ENCODE data around the gene NLRP14. TPM values are rescaled to one million over a fixed set of nuclear protein-coding genes. Genes with fewer than 3 reads are reported as not detected.
A peak's percentile ranks its signal among the peaks of the same experiment; 100 is the strongest.

NLRP14 gene
- total RNA-seq, 2 experiments from 2014 or later: 0.08 to 0.13 TPM

DNA sequence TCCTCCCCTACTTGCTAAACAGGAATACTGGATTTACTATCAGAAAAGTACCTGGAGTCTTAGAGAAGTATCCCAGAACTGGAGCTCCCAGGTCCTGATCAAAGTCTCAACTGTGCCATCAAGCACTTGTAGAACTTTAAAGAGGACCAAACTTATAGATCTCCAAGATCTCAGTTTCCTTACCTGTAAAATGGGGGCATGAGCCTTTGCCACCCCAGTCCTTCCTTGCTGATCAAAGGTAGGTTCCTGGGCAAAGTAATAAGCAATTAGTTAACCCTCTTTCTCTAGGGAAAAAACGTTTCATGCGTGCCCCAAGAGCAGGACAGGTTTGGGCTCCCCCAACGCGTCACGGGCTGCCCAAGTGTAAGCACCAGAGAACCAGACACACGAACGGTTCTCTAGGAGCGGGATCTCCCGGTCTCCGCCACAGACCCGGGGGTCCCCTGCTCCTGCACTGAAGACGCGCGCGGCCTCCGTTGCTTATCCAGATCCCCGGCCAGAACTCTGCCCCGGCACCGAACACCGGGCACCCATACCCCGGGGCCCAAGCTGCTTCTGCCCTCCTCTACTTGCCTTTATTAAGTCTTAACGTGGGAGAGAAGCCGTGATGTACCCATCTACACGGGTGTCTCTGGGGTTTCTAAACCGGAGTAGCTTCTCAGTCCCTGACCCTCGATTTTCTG lies 638 bp upstream of the NLRP14 start:
- Mint-ChIP-seq H3K4me1 (ENCODE audit: low read depth) (peaks cover 3% of the 10 kb centered on the region), H3K9me3 (ENCODE audit: insufficient read depth) (no peaks in the 10 kb centered on the region), H3K4me3 (peak overlapping the region; percentile 15), H3K27me3 (ENCODE audit: low read depth) (peaks cover 33% of the 10 kb centered on the region), H3K36me3 (ENCODE audit: low read depth) (no peaks in the 10 kb centered on the region), H3K27ac (no peak overlapping the region)
- POLR2A ChIA-PET: interaction anchor here (0.5 kb wide), 1 partner anchor 1662 kb away, joined by 3 read pairs; no protein-coding TSS in a partner anchor
- ATAC-seq: no peak
- DNase-seq: no peak
- CTCF ChIA-PET: no interaction called here

GRCh38 chr11:7021318-7021717 lies 1.0 kb downstream of the NLRP14 start:
- ATAC-seq: no peak
- POLR2A ChIA-PET: no interaction called here
- Mint-ChIP-seq H3K27ac (no peak overlapping the region), H3K9me3 (ENCODE audit: insufficient read depth) (no peaks in the 10 kb centered on the region), H3K4me3 (no peak overlapping the region), H3K36me3 (ENCODE audit: low read depth) (no peaks in the 10 kb centered on the region), H3K27me3 (ENCODE audit: low read depth) (peaks cover 34% of the 10 kb centered on the region), H3K4me1 (ENCODE audit: low read depth) (peaks cover 3% of the 10 kb centered on the region)
- CTCF ChIA-PET: no interaction called here
- DNase-seq: no peak

DNA sequence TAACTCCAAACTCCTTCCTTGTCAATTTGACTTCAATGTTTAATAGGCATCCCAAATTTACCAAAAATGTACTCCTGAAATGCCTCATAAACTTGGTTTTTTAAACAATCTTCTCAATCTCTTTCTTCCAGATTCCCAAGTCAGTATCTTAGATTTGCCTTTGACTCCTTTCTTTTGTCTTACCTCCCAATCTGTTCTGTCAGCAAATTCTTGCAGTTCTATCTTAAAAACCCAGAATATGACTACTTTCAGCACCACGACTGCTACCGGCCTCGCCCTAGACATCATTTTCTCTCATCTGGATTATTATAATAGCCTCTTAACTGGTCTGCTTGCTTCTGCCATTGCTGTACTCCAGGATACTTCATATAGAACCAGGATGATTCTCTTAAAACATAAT lies 7.9 kb downstream of the NLRP14 start:
- no peak for ATAC-seq
- Mint-ChIP-seq H3K36me3 (ENCODE audit: low read depth) (no peaks in the 10 kb centered on the region), H3K4me3 (no peak overlapping the region), H3K9me3 (ENCODE audit: insufficient read depth) (no peaks in the 10 kb centered on the region), H3K27me3 (ENCODE audit: low read depth) (peaks cover 2% of the 10 kb centered on the region), H3K4me1 (ENCODE audit: low read depth) (no peaks in the 10 kb centered on the region), H3K27ac (no peak overlapping the region)
- ChIA-PET CTCF (no interaction called here), POLR2A (no interaction called here)
- no peak for DNase-seq

- POLR2A ChIA-PET: no interaction called here
- Mint-ChIP-seq H3K4me3 (no peak overlapping the region), H3K4me1 (ENCODE audit: low read depth) (no peaks in the 10 kb centered on the region), H3K36me3 (ENCODE audit: low read depth) (no peaks in the 10 kb centered on the region), H3K9me3 (ENCODE audit: insufficient read depth) (no peaks in the 10 kb centered on the region), H3K27me3 (ENCODE audit: low read depth) (peaks cover 2% of the 10 kb centered on the region), H3K27ac (no peak overlapping the region)
- CTCF ChIA-PET: no interaction called here
- no peak for DNase-seq
- no peak for ATAC-seq
These were observed 10.6 kb downstream of the NLRP14 start for GRCh38 chr11:7030836-7031235.

- DNase-seq: no peak
- POLR2A ChIA-PET: no interaction called here
- H3K27me3 Mint-ChIP-seq (ENCODE audit: low read depth): peaks cover 2% of the 10 kb centered on the region
- no peak for ATAC-seq
- H3K27ac Mint-ChIP-seq: no peak overlapping the region
- no peaks in the 10 kb centered on the region for H3K4me1 Mint-ChIP-seq (ENCODE audit: low read depth)
- H3K4me3 Mint-ChIP-seq: no peak overlapping the region
- no peaks in the 10 kb centered on the region for H3K9me3 Mint-ChIP-seq (ENCODE audit: insufficient read depth)
- H3K36me3 Mint-ChIP-seq (ENCODE audit: low read depth): no peaks in the 10 kb centered on the region
- CTCF ChIA-PET: no interaction called here
These were observed 11.2 kb downstream of the NLRP14 start for GRCh38 chr11:7031471-7031871.

GRCh38 chr11:7032692-7033091 lies 12.4 kb downstream of the NLRP14 start:
- ATAC-seq (no peak), DNase-seq (no peak)
- H3K4me1 Mint-ChIP-seq (ENCODE audit: low read depth): no peaks in the 10 kb centered on the region
- peaks cover 2% of the 10 kb centered on the region for H3K27me3 Mint-ChIP-seq (ENCODE audit: low read depth)
- no peak overlapping the region for H3K27ac Mint-ChIP-seq
- POLR2A ChIA-PET: no interaction called here
- no peaks in the 10 kb centered on the region for H3K9me3 Mint-ChIP-seq (ENCODE audit: insufficient read depth)
- CTCF ChIA-PET: no interaction called here
- no peak overlapping the region for H3K4me3 Mint-ChIP-seq
- H3K36me3 Mint-ChIP-seq (ENCODE audit: low read depth): no peaks in the 10 kb centered on the region

DNA sequence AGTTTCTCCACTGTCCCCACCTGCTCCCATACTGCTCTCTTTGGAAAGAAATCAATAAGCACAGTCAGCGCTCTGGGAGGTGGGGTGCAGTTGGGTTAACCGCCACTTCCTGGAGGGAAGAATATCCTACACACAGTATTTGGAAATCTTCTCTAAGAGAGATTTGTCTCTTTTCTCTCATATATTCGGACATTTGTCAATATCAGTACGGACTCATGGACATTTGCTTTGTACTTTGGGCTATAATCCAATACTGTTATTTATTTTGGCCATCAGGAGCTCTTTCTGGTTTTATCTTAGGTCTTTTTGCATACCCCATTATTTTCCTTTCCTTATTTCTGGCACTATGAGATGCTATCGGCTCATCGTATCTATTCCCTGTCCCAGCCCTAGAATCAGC lies 13.7 kb downstream of the NLRP14 start:
- CTCF ChIA-PET: no interaction called here
- H3K4me1 Mint-ChIP-seq (ENCODE audit: low read depth): no peaks in the 10 kb centered on the region
- H3K4me3 Mint-ChIP-seq: no peak overlapping the region
- no peaks in the 10 kb centered on the region for H3K36me3 Mint-ChIP-seq (ENCODE audit: low read depth)
- no peak overlapping the region for H3K27ac Mint-ChIP-seq
- DNase-seq (no peak), ATAC-seq (no peak)
- POLR2A ChIA-PET: no interaction called here
- no peaks in the 10 kb centered on the region for H3K9me3 Mint-ChIP-seq (ENCODE audit: insufficient read depth)
- peaks cover 2% of the 10 kb centered on the region for H3K27me3 Mint-ChIP-seq (ENCODE audit: low read depth)

- H3K4me1 Mint-ChIP-seq (ENCODE audit: low read depth): no peaks in the 10 kb centered on the region
- no peaks in the 10 kb centered on the region for H3K27me3 Mint-ChIP-seq (ENCODE audit: low read depth)
- DNase-seq (no peak), ATAC-seq (no peak)
- H3K9me3 Mint-ChIP-seq (ENCODE audit: insufficient read depth): no peaks in the 10 kb centered on the region
- H3K36me3 Mint-ChIP-seq (ENCODE audit: low read depth): no peaks in the 10 kb centered on the region
- H3K27ac Mint-ChIP-seq: no peak overlapping the region
- ChIA-PET CTCF (no interaction called here), POLR2A (no interaction called here)
- no peak overlapping the region for H3K4me3 Mint-ChIP-seq
These were observed 26.3 kb downstream of the NLRP14 start for GRCh38 chr11:7046474-7047175.

- Mint-ChIP-seq H3K36me3 (ENCODE audit: low read depth) (no peaks in the 10 kb centered on the region), H3K27ac (no peak overlapping the region), H3K27me3 (ENCODE audit: low read depth) (no peaks in the 10 kb centered on the region), H3K9me3 (ENCODE audit: insufficient read depth) (no peaks in the 10 kb centered on the region), H3K4me3 (no peak overlapping the region), H3K4me1 (ENCODE audit: low read depth) (no peaks in the 10 kb centered on the region)
- ATAC-seq (no peak), DNase-seq (no peak)
- ChIA-PET CTCF (no interaction called here), POLR2A (no interaction called here)
These were observed 29.9 kb downstream of the NLRP14 start for GRCh38 chr11:7050191-7050590.

DNA sequence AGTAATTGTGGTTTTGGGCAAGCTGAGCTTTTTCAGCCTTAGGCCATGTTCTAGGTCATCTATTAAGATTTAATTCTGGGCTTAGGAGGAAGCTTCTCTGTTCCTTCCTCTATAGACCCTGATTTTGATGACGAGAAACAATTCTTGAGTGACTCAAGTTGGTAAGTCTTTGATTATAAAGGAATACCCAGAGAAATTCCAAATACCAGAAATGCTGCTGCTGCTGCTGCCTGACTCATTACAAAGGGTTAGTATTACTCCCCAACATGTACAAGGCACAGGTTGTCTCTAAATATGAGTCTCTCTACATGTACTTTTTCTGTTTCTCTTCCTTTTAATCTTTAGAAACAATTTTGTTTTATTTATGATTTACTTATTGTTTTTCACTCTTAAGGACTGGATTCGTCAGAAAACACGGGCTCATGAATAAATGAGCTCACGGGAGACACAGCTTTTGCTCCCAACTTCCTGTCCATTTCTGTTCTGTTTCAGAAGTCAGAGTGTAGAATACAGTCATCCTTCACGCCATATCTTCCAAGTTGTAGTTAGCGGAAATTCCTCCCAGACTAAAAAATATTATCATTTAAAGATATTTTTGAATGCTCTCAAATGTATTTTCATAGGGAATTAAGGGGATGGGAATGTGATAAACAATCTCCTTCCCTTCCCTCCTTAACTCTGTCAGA lies 36.7 kb downstream of the NLRP14 start:
- H3K9me3 Mint-ChIP-seq (ENCODE audit: insufficient read depth): no peaks in the 10 kb centered on the region
- no peaks in the 10 kb centered on the region for H3K36me3 Mint-ChIP-seq (ENCODE audit: low read depth)
- DNase-seq (no peak), ATAC-seq (no peak)
- no peak overlapping the region for H3K4me3 Mint-ChIP-seq
- ChIA-PET POLR2A (no interaction called here), CTCF (no interaction called here)
- H3K27me3 Mint-ChIP-seq (ENCODE audit: low read depth): no peaks in the 10 kb centered on the region
- H3K4me1 Mint-ChIP-seq (ENCODE audit: low read depth): no peaks in the 10 kb centered on the region
- no peak overlapping the region for H3K27ac Mint-ChIP-seq

- ChIA-PET POLR2A (no interaction called here), CTCF (no interaction called here)
- no peak for ATAC-seq
- no peak for DNase-seq
- H3K4me1 Mint-ChIP-seq (ENCODE audit: low read depth): no peaks in the 10 kb centered on the region
- no peaks in the 10 kb centered on the region for H3K27me3 Mint-ChIP-seq (ENCODE audit: low read depth)
- no peaks in the 10 kb centered on the region for H3K9me3 Mint-ChIP-seq (ENCODE audit: insufficient read depth)
- no peaks in the 10 kb centered on the region for H3K36me3 Mint-ChIP-seq (ENCODE audit: low read depth)
- no peak overlapping the region for H3K4me3 Mint-ChIP-seq
- H3K27ac Mint-ChIP-seq: no peak overlapping the region
These were observed 37.4 kb downstream of the NLRP14 start for GRCh38 chr11:7057641-7058040.

GRCh38 chr11:7060868-7061267 lies 40.6 kb downstream of the NLRP14 start:
- DNase-seq (no peak), ATAC-seq (no peak)
- H3K9me3 Mint-ChIP-seq (ENCODE audit: insufficient read depth): no peaks in the 10 kb centered on the region
- CTCF ChIA-PET: no interaction called here
- H3K27ac Mint-ChIP-seq: no peak overlapping the region
- no peaks in the 10 kb centered on the region for H3K27me3 Mint-ChIP-seq (ENCODE audit: low read depth)
- no peak overlapping the region for H3K4me3 Mint-ChIP-seq
- POLR2A ChIA-PET: no interaction called here
- no peaks in the 10 kb centered on the region for H3K36me3 Mint-ChIP-seq (ENCODE audit: low read depth)
- no peaks in the 10 kb centered on the region for H3K4me1 Mint-ChIP-seq (ENCODE audit: low read depth)

Measured in activated CD8-positive, alpha-beta T cell treated with anti-CD3 and anti-CD28 coated beads, Interleukin-2, amount 10 ng/mL, durations not matched to agents 7 days and 5 days (primary cell).